Activated CD4-positive, alpha-beta T cell treated with anti-CD3 and anti-CD28 coated beads for 36 hours (primary cell): ENCODE data around the gene NOS1. TPM values are rescaled to one million over a fixed set of nuclear protein-coding genes. Genes with fewer than 3 reads are reported as not detected.

Experiments
- ATAC-seq: fragments of 200-7000 bp; cut with Tn5 transposase; one replicate; pipeline ENCODE4 v1.10.0; 2021; ENCODE audit warnings: mild to moderate bottlenecking, moderate library complexity
- CTCF ChIA-PET: fragments of 350-600 bp; sonication (Branson Sonifier 250); formaldehyde crosslinking; loops from one replicate; lab custom pipeline; 2021; ENCODE audit warnings: antibody characterized with exemption; lab: Charles Lee
- POLR2A ChIA-PET: fragments of 350-600 bp; sonication (Branson Sonifier 250); formaldehyde crosslinking; loops from one replicate; lab custom pipeline; 2021; ENCODE audit warnings: antibody characterized with exemption, inconsistent platforms; lab: Charles Lee
- DNase-seq: peaks from one replicate; pipeline ENCODE4 v3.0.0-alpha.2; 2020
- H3K27ac Mint-ChIP-seq: one replicate; pipeline ENCODE4 v1.8.0; 2021; ENCODE audit warnings: mixed read lengths
- H3K27me3 Mint-ChIP-seq: one replicate; pipeline ENCODE4 v1.8.0; 2021; ENCODE audit warnings: mixed read lengths
- H3K36me3 Mint-ChIP-seq: one replicate; pipeline ENCODE4 v1.8.0; 2021; ENCODE audit warnings: low read depth, mixed read lengths
- H3K4me1 Mint-ChIP-seq: one replicate; pipeline ENCODE4 v1.8.0; 2021; ENCODE audit warnings: mixed read lengths
- H3K4me3 Mint-ChIP-seq: one replicate; pipeline ENCODE4 v1.8.0; 2021; ENCODE audit warnings: mild to moderate bottlenecking, moderate library complexity, mixed read lengths
- H3K9me3 Mint-ChIP-seq: one replicate; pipeline ENCODE4 v1.8.0; 2021; ENCODE audit warnings: low read depth, mixed read lengths
- intact Hi-C, 2 experiments: fragments of 100-400 bp; cut with DNase I in 1 of 2; cut with micrococcal nuclease in 1 of 2; formaldehyde crosslinking; loops; one replicate each; pipeline versions ENCODE4 v1.14.2 to v1.15.1; 2022 to 2024; cut with DNase I, micrococcal nuclease
- total RNA-seq, 2 experiments: library from RNA; stranded (reverse); gene quantifications; one replicate each; pipeline ENCODE4 v1.2.3, GENCODE V29; 2021

Gene NOS1
- total RNA-seq, 2 experiments from 2014 or later = not detected

DNA sequence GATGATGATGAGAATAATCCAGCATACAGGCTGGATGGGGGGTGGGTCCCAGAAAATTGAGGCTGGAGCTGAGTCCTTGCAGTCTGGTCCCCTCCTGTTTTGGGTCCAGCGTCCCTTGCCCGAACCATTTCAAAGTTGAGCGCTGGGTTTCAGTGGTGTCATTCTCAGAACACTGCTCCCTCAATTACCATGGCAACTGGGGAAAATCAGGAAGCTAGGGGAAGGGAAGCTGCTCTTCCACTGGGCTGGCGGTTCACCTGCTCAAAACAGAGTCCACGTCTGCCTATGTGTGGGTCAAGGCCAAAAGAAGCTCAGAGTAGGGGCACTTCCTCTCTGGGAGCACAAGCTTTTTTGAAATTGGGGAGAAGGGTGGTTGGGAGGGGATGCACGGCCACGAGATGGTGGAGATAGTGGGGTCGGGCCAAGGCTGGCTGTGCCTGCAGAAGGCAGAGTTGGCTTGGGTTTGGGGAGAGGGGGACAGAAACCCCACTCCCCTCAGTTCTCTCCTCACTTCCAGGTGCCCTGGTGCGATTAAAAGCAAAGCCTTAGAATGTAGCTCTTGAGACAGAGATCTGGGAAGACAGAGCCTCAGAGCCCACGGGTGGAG lies 1.7 kb upstream of the NOS1 start:
- Mint-ChIP-seq H3K27me3 (peaks cover 52% of the 10 kb centered on the region), H3K36me3 (no peaks in the 10 kb centered on the region), H3K4me3 (no peak overlapping the region), H3K27ac (no peak overlapping the region), H3K4me1 (no peaks in the 10 kb centered on the region), H3K9me3 (no peaks in the 10 kb centered on the region)
- ATAC-seq (no peak), DNase-seq (no peak)
- intact Hi-C loops = no loop called here
- ChIA-PET POLR2A (no interaction called here), CTCF (no interaction called here)

- intact Hi-C loops = no loop called here
- ChIA-PET POLR2A (no interaction called here), CTCF (no interaction called here)
- H3K27me3 Mint-ChIP-seq = peaks cover 52% of the 10 kb centered on the region
- no peaks in the 10 kb centered on the region for H3K36me3 Mint-ChIP-seq
- no peak overlapping the region for H3K27ac Mint-ChIP-seq
- no peaks in the 10 kb centered on the region for H3K9me3 Mint-ChIP-seq
- ATAC-seq (no peak), DNase-seq (no peak)
- H3K4me3 Mint-ChIP-seq = no peak overlapping the region
- no peaks in the 10 kb centered on the region for H3K4me1 Mint-ChIP-seq
These were observed 965 bp upstream of the NOS1 start for GRCh38 chr12:117362391-117362790.

GRCh38 chr12:117361905-117362304 lies 479 bp upstream of the NOS1 start:
- H3K36me3 Mint-ChIP-seq = no peaks in the 10 kb centered on the region
- ATAC-seq (no peak), DNase-seq (no peak)
- H3K27ac Mint-ChIP-seq = no peak overlapping the region
- H3K27me3 Mint-ChIP-seq = peaks cover 52% of the 10 kb centered on the region
- H3K4me1 Mint-ChIP-seq = no peaks in the 10 kb centered on the region
- H3K4me3 Mint-ChIP-seq = no peak overlapping the region
- CTCF ChIA-PET = no interaction called here
- H3K9me3 Mint-ChIP-seq = no peaks in the 10 kb centered on the region
- intact Hi-C loops = no loop called here
- POLR2A ChIA-PET = no interaction called here

DNA sequence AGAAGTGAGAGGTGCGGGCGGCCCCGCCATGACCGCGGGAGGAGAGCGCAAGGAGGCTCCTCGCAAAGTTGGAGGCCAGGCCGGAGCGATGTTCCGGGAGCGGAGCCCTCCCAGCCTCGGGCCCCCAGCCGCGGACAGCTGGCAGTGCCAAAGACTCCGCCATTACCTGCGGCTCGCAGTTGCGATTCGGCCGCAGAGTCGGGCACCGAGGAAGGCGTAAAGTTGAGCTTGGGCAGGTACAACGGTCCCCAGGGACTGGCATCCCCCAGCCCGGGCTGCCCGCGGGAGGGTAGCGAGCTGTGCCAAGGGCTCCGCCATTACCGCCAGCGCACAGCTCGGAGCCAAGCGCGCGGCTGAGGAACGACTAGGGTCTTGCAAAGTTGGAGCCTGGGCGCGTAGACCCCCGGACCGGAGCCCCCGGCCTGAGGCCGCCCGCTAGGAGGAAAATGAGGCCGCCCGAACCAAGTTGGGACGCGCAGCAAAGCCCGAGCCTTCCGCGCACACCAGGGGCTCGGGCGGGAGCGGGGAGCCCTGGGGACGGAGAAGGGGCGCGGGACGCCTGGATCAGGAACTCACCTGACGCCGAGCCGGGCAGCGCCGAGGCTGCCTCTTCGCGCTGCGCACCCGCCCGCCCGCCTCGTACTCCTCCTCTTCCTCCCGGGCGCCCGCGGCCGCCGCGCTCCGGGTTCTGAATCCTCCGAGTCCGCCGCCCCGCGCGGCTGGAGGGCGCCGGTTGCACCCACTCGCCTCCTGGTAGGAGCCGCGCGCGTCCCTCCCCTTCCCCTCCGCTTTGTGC lies 677 bp downstream of the NOS1 start:
- Mint-ChIP-seq H3K4me3 (no peak overlapping the region), H3K9me3 (no peaks in the 10 kb centered on the region), H3K36me3 (no peaks in the 10 kb centered on the region), H3K4me1 (no peaks in the 10 kb centered on the region), H3K27ac (no peak overlapping the region), H3K27me3 (peaks cover 45% of the 10 kb centered on the region)
- POLR2A ChIA-PET = no interaction called here
- intact Hi-C loops = no loop called here
- no peak for DNase-seq
- CTCF ChIA-PET = no interaction called here
- ATAC-seq = no peak

DNA sequence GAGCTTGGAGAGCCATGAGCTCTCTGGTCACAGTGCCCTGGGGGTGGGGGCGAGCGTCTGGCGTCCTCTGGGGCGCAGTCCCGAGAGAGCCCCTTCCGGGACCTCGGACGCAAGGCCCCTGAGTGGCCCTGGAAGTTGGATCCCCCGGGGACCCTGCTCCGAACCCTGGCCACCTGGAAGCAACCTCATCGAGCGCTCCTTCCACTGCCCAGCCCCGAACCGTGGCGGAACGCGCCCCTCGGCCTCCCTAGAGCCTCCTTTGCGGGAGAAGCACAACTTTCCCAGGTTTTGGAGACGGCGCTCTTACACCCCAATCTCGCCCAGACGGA lies 1.2 kb downstream of the NOS1 start:
- intact Hi-C loops = no loop called here
- Mint-ChIP-seq H3K4me1 (no peaks in the 10 kb centered on the region), H3K27me3 (peaks cover 42% of the 10 kb centered on the region), H3K9me3 (no peaks in the 10 kb centered on the region), H3K4me3 (no peak overlapping the region), H3K27ac (no peak overlapping the region), H3K36me3 (no peaks in the 10 kb centered on the region)
- ATAC-seq (no peak), DNase-seq (no peak)
- POLR2A ChIA-PET = no interaction called here
- CTCF ChIA-PET = no interaction called here

- peaks cover 37% of the 10 kb centered on the region for H3K27me3 Mint-ChIP-seq
- no peak overlapping the region for H3K4me3 Mint-ChIP-seq
- H3K27ac Mint-ChIP-seq = no peak overlapping the region
- no peaks in the 10 kb centered on the region for H3K36me3 Mint-ChIP-seq
- no peaks in the 10 kb centered on the region for H3K9me3 Mint-ChIP-seq
- ChIA-PET POLR2A (no interaction called here), CTCF (interaction anchor here (0.9 to 1.0 kb wide), 2 partner anchors 132 to 146 kb away, joined by 3 read pairs; no protein-coding TSS in a partner anchor)
- H3K4me1 Mint-ChIP-seq = no peaks in the 10 kb centered on the region
- DNase-seq (no peak), ATAC-seq (no peak)
- intact Hi-C loops = loop anchor here in 1 of 2 experiments (5.0 kb wide), 1 partner anchor 122 kb away; no protein-coding TSS in a partner anchor
These were observed 2.2 kb downstream of the NOS1 start for GRCh38 chr12:117359029-117359845.

- DNase-seq (no peak), ATAC-seq (no peak)
- no peaks in the 10 kb centered on the region for H3K36me3 Mint-ChIP-seq
- ChIA-PET POLR2A (no interaction called here), CTCF (no interaction called here)
- intact Hi-C loops = loop anchor here in 1 of 2 experiments (5.0 kb wide), 1 partner anchor 119 kb away; no protein-coding TSS in a partner anchor
- H3K4me1 Mint-ChIP-seq = no peaks in the 10 kb centered on the region
- no peak overlapping the region for H3K27ac Mint-ChIP-seq
- H3K4me3 Mint-ChIP-seq = no peak overlapping the region
- H3K9me3 Mint-ChIP-seq = no peaks in the 10 kb centered on the region
- peaks cover 12% of the 10 kb centered on the region for H3K27me3 Mint-ChIP-seq
These were observed 5.4 kb downstream of the NOS1 start for GRCh38 chr12:117356048-117356447.

DNA sequence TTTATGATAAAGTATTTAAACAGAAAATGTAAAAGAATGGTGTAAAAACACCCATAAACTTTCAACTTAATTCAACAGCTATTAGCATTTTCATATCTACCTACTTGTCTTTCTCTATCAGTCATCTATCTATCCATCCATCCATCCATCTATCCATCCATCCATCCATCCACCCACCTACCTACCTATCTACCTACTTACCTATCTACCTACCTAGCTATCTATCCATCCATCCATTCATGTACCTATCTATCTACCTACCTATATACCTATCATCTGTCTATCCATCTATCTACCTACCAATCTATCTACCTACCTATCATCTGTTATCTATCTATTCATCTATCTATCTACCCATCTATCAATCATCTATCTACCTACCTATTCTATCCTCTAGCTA lies 8.5 kb downstream of the NOS1 start:
- intact Hi-C loops = no loop called here
- no peaks in the 10 kb centered on the region for H3K4me1 Mint-ChIP-seq
- ChIA-PET CTCF (interaction anchor here (1.1 to 1.4 kb wide), 2 partner anchors 9 to 14 kb away, joined by 3 read pairs; no protein-coding TSS in a partner anchor), POLR2A (no interaction called here)
- H3K27me3 Mint-ChIP-seq = peaks cover 4% of the 10 kb centered on the region
- ATAC-seq = no peak
- no peaks in the 10 kb centered on the region for H3K9me3 Mint-ChIP-seq
- no peak overlapping the region for H3K4me3 Mint-ChIP-seq
- no peak overlapping the region for H3K27ac Mint-ChIP-seq
- DNase-seq = no peak
- no peaks in the 10 kb centered on the region for H3K36me3 Mint-ChIP-seq

GRCh38 chr12:117352206-117352605 lies 9.2 kb downstream of the NOS1 start:
- Mint-ChIP-seq H3K9me3 (no peaks in the 10 kb centered on the region), H3K4me3 (no peak overlapping the region), H3K4me1 (no peaks in the 10 kb centered on the region), H3K27ac (no peak overlapping the region), H3K27me3 (peaks cover 4% of the 10 kb centered on the region), H3K36me3 (no peaks in the 10 kb centered on the region)
- CTCF ChIA-PET = interaction anchor here (0.7 to 1.4 kb wide), 2 partner anchors 8 to 885 kb away, joined by 3 to 5 read pairs; no protein-coding TSS in a partner anchor
- intact Hi-C loops = no loop called here
- POLR2A ChIA-PET = no interaction called here
- no peak for DNase-seq
- no peak for ATAC-seq

DNA sequence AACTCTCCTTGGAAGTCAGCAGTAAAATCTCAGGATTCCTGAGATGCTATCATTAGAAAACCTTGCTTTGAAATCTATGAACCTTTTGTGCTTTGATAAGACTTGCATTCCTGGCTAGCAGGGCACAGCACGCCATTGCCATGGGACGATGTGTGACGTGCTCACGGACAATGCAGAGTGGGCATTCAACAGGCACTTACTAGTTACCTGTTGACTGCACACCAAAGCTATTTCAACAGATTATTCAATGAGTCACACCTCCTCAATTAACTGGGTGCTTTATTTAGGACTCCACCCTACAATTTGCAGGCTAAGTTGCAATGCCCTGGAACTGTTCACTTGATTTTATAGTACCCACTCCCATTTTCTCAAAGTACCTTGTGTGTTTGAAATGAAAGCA lies 11.3 kb downstream of the NOS1 start:
- Mint-ChIP-seq H3K27ac (no peak overlapping the region), H3K36me3 (no peaks in the 10 kb centered on the region), H3K4me1 (no peaks in the 10 kb centered on the region), H3K27me3 (peaks cover 2% of the 10 kb centered on the region), H3K4me3 (no peak overlapping the region), H3K9me3 (no peaks in the 10 kb centered on the region)
- ChIA-PET POLR2A (no interaction called here), CTCF (interaction anchor here (0.5 kb wide), 1 partner anchor 89 kb away, joined by 4 read pairs; no protein-coding TSS in a partner anchor)
- intact Hi-C loops = no loop called here
- DNase-seq (no peak), ATAC-seq (no peak)

DNA sequence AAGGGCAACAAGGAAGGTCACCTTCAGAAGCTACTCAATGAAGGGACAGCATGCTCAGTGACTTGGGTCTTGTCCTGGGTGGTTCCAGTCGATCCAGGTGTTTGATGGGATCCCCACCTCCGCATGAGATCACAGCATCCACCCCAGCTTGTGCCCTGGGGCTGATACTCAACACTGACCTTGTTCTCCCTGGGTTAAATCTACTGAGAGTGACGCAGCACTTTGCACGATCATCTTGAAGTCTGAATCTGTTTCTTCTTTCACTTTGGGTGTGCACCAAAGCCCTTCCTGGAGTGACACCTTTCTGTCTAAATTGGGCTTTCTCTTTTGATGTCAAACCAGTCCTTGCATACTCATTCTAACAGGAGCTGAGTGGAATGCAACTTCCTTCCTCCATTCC lies 13.8 kb downstream of the NOS1 start:
- Mint-ChIP-seq H3K27ac (no peak overlapping the region), H3K4me1 (no peaks in the 10 kb centered on the region), H3K36me3 (no peaks in the 10 kb centered on the region), H3K9me3 (no peaks in the 10 kb centered on the region), H3K4me3 (no peak overlapping the region), H3K27me3 (peaks cover 4% of the 10 kb centered on the region)
- intact Hi-C loops = no loop called here
- no peak for ATAC-seq
- ChIA-PET POLR2A (no interaction called here), CTCF (interaction anchor here (0.5 kb wide), 1 partner anchor 359 kb away, joined by 3 read pairs; no protein-coding TSS in a partner anchor)
- no peak for DNase-seq
